Retinal pigment epithelial cell (primary cell): ENCODE data around the gene C1QTNF7.
A peak's percentile ranks its signal among the peaks of the same experiment; 100 is the strongest.

Experiments
- DNase-seq: peaks from one replicate; pipeline ENCODE4 v3.0.0-alpha.2; 2010; ENCODE audit warnings: low read depth
- H3K4me3 ChIP-seq: 2 replicates; pipeline ENCODE4 v1.5.1; 2011; ENCODE audit warnings: mild to moderate bottlenecking, low read length, control low read depth, moderate library complexity
- TF ChIP-seq, protein P1 (sequence below): conservative IDR thresholded peaks from 2 replicates; pipeline ENCODE4 v1.5.1; 2011; ENCODE audit warnings: low read depth, low read length, control low read depth, inconsistent platforms

Gene C1QTNF7

DNA sequence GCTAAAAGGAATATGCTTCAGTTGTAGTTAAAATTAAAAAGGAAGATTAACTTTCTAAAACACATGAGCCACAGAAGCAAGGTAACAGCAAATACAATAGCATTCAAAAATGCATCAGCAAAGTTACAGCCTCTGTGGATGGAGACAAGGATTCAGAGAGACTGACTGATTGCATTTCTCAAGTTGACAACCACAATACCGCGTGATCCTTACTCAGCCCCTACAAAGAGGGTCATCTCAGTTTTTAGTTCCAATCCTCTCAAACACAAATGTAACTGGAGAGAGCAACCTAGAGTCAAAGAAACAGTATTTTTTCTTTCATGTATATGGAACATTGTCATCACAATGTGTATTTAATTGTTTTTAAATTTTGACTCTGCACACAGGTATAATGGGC lies 14.2 kb upstream of the C1QTNF7 start:
- no peak overlapping the region for H3K4me3 ChIP-seq
- TF ChIP-seq, protein P1, sequence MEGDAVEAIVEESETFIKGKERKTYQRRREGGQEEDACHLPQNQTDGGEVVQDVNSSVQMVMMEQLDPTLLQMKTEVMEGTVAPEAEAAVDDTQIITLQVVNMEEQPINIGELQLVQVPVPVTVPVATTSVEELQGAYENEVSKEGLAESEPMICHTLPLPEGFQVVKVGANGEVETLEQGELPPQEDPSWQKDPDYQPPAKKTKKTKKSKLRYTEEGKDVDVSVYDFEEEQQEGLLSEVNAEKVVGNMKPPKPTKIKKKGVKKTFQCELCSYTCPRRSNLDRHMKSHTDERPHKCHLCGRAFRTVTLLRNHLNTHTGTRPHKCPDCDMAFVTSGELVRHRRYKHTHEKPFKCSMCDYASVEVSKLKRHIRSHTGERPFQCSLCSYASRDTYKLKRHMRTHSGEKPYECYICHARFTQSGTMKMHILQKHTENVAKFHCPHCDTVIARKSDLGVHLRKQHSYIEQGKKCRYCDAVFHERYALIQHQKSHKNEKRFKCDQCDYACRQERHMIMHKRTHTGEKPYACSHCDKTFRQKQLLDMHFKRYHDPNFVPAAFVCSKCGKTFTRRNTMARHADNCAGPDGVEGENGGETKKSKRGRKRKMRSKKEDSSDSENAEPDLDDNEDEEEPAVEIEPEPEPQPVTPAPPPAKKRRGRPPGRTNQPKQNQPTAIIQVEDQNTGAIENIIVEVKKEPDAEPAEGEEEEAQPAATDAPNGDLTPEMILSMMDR = no peak
- DNase-seq = no peak

DNA sequence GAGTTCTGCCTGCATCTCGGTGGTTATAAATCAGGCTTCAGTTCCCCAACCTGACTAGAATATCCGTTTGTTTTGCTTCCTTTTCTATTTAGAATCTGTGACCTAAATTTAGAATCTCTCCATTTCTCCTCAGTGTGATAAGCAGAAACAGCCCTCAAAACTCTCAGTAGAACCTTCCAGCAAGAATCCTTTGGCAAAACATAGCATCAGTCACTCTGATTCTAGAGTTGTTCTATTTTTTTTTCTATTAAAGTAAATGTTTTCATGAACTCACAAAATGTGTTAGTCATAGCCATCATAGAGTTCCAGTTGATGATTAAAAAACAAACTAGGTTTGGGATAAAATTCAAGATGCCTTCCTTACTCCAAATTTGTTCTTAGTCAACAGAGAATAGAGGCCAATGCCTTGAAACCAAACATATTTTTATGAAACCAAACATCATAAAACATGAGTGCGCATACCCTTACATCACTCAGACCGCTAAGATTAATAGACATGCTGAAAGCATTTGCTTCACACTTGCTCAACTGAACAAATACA lies 13.2 kb upstream of the C1QTNF7 start:
- no peak overlapping the region for H3K4me3 ChIP-seq
- TF ChIP-seq, protein P1 = no peak
- DNase-seq = no peak

DNA sequence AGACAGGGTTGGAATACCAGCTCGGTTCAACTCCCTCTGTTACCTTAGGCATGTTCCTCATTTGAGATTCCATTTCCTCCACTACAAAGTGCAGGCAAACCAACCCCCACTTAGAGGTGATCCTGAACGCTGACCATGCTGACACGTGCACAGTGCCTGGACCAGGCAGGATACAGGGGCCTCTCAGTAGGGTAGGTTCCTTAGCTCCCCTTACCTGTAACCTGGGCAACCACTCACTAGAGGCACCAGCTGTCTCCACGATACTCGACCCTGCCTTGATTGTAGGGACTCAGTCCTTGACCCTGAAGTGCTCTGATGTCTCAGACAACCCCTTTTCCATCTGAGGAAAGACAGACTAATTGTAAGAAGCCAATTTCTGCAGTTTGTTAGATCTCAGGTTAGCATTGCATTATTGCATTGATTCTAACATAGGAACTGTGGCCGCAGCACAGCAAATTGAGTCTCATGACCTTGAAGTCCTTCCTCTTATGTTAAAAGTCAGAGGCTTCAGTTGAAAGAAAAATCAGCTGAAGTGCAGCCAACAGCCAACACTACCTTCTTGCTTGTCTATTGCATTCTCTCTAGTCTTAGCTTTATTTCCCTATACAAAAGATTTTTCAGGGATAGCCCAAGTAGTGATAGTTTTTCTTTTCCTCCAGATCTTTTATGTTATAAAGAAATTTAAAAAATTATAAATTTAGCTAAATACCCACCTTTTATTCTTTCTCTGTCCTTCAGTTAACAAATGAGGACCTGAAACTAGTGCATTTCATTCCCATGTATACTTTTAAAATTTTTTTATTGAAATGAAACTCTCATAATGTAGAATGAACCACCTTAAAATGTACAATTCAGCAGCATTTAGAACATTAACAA lies 11.2 kb upstream of the C1QTNF7 start:
- no peak overlapping the region for H3K4me3 ChIP-seq
- DNase-seq = no peak
- TF ChIP-seq, protein P1 = no peak

DNA sequence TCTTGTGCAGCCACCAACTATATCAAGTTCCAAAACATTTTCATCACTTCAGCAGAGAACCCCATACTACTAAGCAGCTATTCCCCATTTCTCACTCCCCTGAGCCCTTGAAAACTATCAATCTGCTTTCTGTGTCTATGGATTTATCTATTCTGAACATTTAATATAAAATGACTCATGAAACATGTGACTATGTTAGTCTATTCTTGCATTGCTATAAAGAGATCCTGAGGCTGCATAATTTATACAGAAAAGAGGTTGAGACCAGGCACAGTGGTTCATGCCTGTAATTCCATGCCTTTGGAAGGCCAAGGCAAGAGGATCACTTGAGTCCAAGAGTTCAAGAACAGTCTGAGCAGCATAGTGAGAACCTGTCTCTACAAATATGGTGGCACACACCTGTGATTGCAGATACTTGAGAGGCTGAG lies 10.6 kb upstream of the C1QTNF7 start:
- no peak for DNase-seq
- TF ChIP-seq, protein P1 = no peak
- H3K4me3 ChIP-seq = no peak overlapping the region

DNA sequence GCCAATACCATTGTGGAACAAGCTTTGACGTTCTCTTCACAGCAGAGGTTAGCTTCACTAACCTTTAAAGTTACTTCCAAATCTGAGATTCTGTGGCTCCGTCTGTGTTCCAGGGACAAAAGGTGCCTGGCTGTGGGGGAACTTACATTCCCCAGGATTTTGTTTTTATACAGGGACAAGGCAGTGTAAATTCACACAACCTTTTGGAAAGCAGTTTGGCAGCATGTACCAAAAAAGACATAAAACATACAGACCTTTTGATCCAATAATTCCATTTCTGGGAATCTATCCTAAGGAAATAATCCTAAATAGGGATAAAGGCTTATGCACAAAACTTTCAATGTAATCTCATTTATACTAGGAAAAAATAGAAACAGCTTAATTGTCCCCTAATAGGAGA lies 8.9 kb upstream of the C1QTNF7 start:
- no peak for DNase-seq
- no peak overlapping the region for H3K4me3 ChIP-seq
- TF ChIP-seq, protein P1 = no peak

DNA sequence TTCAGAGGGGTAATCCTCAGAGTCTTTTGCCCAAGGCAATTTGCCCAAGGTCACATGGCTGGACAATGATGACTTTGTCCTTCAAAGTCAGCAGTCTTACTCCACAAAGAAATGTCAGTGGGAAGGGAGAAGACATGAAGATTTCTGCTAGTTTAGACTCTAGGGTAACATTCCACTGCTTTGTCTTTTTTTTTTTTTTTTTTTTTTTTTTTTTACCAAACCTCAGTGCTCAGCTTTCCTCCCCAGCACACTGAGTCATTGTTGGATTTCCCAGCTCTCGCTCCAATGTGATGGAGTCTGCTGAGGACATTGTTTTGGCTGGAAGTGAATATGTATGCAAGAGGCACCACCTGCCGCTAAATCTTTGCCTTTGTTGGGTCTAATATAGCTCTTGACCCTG lies 7.2 kb upstream of the C1QTNF7 start:
- peak; percentile 47 for DNase-seq
- TF ChIP-seq, protein P1 = no peak
- no peak overlapping the region for H3K4me3 ChIP-seq

DNA sequence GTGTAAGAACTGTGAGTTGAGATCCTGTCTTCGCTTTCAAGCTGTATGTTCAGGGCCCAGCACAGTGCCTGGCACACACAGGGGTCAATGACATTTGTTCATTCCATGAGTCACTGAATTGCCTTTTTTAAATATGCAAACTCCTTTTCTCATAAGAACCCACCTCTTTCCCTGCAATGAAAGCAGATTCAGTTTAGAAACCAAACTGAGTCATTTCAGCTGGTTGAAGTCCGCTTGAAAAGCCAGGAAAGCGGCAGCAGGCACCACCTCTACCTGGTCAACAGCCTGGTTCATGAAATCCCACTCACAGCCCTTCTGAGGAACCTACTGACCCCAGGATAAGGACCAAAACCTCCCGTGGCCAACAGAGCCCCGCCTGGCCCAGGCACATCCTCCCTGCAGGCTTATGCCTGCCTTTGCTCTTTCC lies 4.5 kb upstream of the C1QTNF7 start:
- DNase-seq = no peak
- TF ChIP-seq, protein P1 = no peak

More for the DNA sequence above, 4.5 kb upstream of the C1QTNF7 start:
- H3K4me3 ChIP-seq = no peak overlapping the region
